A549 (cell line): ENCODE results near the gene ZNF605.

ENCODE experiments used
- CBX8 ChIP-seq: fragments of 200-600 bp; sonication (generic); IDR thresholded peaks from 2 replicates; pipeline ENCODE4 v1.6.1; 2016
- EP300 ChIP-seq, 2 experiments: fragments of >200 bp; sonication (Bioruptor Twin); formaldehyde crosslinking; IDR thresholded peaks; 2 replicates in 1 of 2; 3 replicates in 1 of 2; pipeline ENCODE4 v1.6.1; 2016 to 2017
- FOSL2 ChIP-seq, 2 experiments: fragments of 450-650 bp in 1 of 2; fragments of >200 bp in 1 of 2; sonication (Bioruptor Twin) in 1 of 2; formaldehyde crosslinking; IDR thresholded peaks; 2 replicates each; pipeline versions ENCODE4 v1.5.0 to v1.6.1; 2016 to 2020; ENCODE audit warnings: mild to moderate bottlenecking in 1 of 2, moderate library complexity in 1 of 2
- MYC ChIP-seq: IDR thresholded peaks from 2 replicates; pipeline ENCODE4 v1.6.1; 2012; ENCODE audit warnings: mild to moderate bottlenecking, inconsistent platforms, low read length, improper control_type of control experiment, borderline replicate concordance
- NFE2L2 ChIP-seq: fragments of 150-350 bp; conservative IDR thresholded peaks from 2 replicates; pipeline ENCODE4 v1.6.1; 2014; ENCODE audit warnings: low read length
- POLR2A ChIP-seq: IDR thresholded peaks from 2 replicates; pipeline ENCODE4 v1.6.1; 2012; ENCODE audit warnings: mild to moderate bottlenecking, low read length
- POLR2AphosphoS2 ChIP-seq: conservative IDR thresholded peaks from 2 replicates; pipeline ENCODE4 v1.6.1; 2012; ENCODE audit warnings: low read length, improper control_type of control experiment, inconsistent platforms
- RAD21 ChIP-seq, 2 experiments: fragments of >200 bp in 1 of 2; sonication (Bioruptor Twin) in 1 of 2; formaldehyde crosslinking in 1 of 2; IDR thresholded peaks in 1 of 2; conservative IDR thresholded peaks in 1 of 2; 2 replicates in 1 of 2; 3 replicates in 1 of 2; pipeline ENCODE4 v1.6.1; 2012 to 2018; ENCODE audit warnings: inconsistent platforms in 1 of 2
- SREBF2 ChIP-seq: fragments of 450-650 bp; IDR thresholded peaks from 2 replicates; pipeline ENCODE4 v1.6.1; 2014; ENCODE audit warnings: mild to moderate bottlenecking, moderate library complexity
- ZNF302 ChIP-seq: fragments of 250-450 bp; sonication (Bioruptor Pico); IDR thresholded peaks from 2 replicates; pipeline ENCODE4 v1.9.0; 2021; ENCODE audit warnings: inconsistent platforms, mild to moderate bottlenecking, moderate library complexity
- TF ChIP-seq, protein P1 (sequence below): fragments of >200 bp; sonication (Bioruptor Twin); formaldehyde crosslinking; IDR thresholded peaks from 3 replicates; pipeline ENCODE4 v1.5.1; 2016

DNA sequence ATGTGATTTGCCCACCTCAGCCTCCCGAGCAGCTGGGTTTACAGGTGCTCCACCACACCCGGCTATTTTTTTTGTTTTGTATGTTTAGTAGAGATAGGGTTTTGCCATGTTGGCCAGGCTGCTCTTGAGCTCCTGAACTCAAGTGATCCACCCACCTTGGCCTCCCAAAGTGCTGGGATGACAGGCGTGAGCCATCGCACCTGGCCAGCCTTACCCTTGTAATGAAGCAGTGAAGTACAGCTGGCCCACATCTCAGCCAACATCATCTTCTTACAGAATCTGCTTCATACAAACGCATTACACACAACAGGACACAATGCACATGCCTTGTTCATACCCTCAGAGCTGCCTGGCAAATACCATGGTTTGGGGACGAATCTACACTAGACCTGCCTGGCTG, 37.4 kb downstream of the ZNF605 start:
- no peak for TF ChIP-seq POLR2A
- TF ChIP-seq FOSL2 (IDR thresholded peaks at IDR 0.05) = no peak
- no peak for TF ChIP-seq FOSL2 (CRISPR knock-in tag; IDR thresholded peaks at IDR 0.05)
- no peak for TF ChIP-seq EP300 (IDR thresholded peaks at IDR 0.05)
- no peak for TF ChIP-seq SREBF2
- TF ChIP-seq RAD21 (conservative IDR thresholded peaks at IDR 0.05 in 1 of 2, IDR thresholded peaks at IDR 0.05 in 1 of 2) = no peak
- no peak for TF ChIP-seq MYC
- no peak for TF ChIP-seq ZNF302
- TF ChIP-seq NFE2L2 = no peak
- TF ChIP-seq, protein P1, sequence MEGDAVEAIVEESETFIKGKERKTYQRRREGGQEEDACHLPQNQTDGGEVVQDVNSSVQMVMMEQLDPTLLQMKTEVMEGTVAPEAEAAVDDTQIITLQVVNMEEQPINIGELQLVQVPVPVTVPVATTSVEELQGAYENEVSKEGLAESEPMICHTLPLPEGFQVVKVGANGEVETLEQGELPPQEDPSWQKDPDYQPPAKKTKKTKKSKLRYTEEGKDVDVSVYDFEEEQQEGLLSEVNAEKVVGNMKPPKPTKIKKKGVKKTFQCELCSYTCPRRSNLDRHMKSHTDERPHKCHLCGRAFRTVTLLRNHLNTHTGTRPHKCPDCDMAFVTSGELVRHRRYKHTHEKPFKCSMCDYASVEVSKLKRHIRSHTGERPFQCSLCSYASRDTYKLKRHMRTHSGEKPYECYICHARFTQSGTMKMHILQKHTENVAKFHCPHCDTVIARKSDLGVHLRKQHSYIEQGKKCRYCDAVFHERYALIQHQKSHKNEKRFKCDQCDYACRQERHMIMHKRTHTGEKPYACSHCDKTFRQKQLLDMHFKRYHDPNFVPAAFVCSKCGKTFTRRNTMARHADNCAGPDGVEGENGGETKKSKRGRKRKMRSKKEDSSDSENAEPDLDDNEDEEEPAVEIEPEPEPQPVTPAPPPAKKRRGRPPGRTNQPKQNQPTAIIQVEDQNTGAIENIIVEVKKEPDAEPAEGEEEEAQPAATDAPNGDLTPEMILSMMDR = no peak
- TF ChIP-seq POLR2AphosphoS2 = no peak
- TF ChIP-seq CBX8 = no peak
